K562 (cell line): ENCODE data around the gene KCTD21. TPM values are rescaled to one million over a fixed set of nuclear protein-coding genes. Genes with fewer than 3 reads are reported as not detected.
A peak's percentile ranks its signal among the peaks of the same experiment; 100 is the strongest.

ENCODE experiments used
- ATAC-seq: fragments of 200-7000 bp; cut with Tn5 transposase; 3 replicates; pipeline ENCODE4 v1.9.1; 2020; ENCODE audit warnings: moderate library complexity
- BruUV-seq: library from RNA; stranded (reverse); fragments of 400-500 nt; replicated peaks from 2 replicates; lab custom pipeline; 2021; lab: Mats Ljungman, UMichigan
- CTCF ChIA-PET: fragments of 300-600 bp; formaldehyde crosslinking; extraction: SDS; loops from one replicate; lab custom pipeline; 2021; ENCODE audit warnings: low intra/inter-chr PET ratio; lab: Yijun Ruan, JAX
- POLR2A ChIA-PET: fragments of 300-600, 350-650 bp; sonication (Branson Sonifier 250); formaldehyde crosslinking; extraction: SDS; loops from one replicate; lab custom pipeline; 2021; ENCODE audit warnings: antibody characterized with exemption, inconsistent platforms; lab: Yijun Ruan, JAX
- DNase-seq, 4 experiments: peaks; one replicate each; pipeline versions ENCODE4 v3.0.0 to v3.0.0-alpha.2; 2011 to 2018; ENCODE audit warnings: low spot score in 3 of 4, mixed read lengths in 3 of 4; ENCODE audit errors: extremely low read depth in 1 of 4
- FAIRE-seq: peaks from 2 replicates; lab custom pipeline; 2011; peaks lifted over from hg19 to GRCh38; lab: Jason Lieb, UNC
- H2AFZ ChIP-seq: 2 replicates; pipeline ENCODE4 v1.6.0; 2011; ENCODE audit warnings: low read depth, low read length, control low read depth, inconsistent platforms
- H3K27ac ChIP-seq: fragments of 200-600 bp; 3 replicates; pipeline ENCODE4 v1.8.0; 2011; ENCODE audit warnings: low read depth, mild to moderate bottlenecking, control low read depth, inconsistent platforms, low read length, moderate library complexity, mixed read lengths; ENCODE audit errors: extremely low read depth
- H3K27me3 ChIP-seq, 2 experiments: fragments of 300-600 bp in 1 of 2; 2 replicates in 1 of 2; 3 replicates in 1 of 2; pipeline versions ENCODE4 v1.6.0 to v1.8.0; 2011; ENCODE audit warnings: inconsistent platforms in 2 of 2, low read length in 2 of 2, mild to moderate bottlenecking in 1 of 2, mixed read lengths in 1 of 2, moderate library complexity in 1 of 2; ENCODE audit not compliant: control insufficient read depth in 2 of 2, insufficient read depth in 2 of 2
- H3K36me3 ChIP-seq: fragments of 300-600 bp; 3 replicates; pipeline ENCODE4 v1.8.0; 2011; ENCODE audit warnings: mild to moderate bottlenecking, low read length, inconsistent platforms; ENCODE audit not compliant: control insufficient read depth, insufficient read depth
- H3K4me1 ChIP-seq, 2 experiments: fragments of 200-600 bp in 1 of 2; replicated peaks in 1 of 2; 2 replicates in 1 of 2; 3 replicates in 1 of 2; pipeline versions ENCODE4 v1.5.1 to v1.8.0; 2011; ENCODE audit warnings: inconsistent platforms in 2 of 2, low read length in 2 of 2, mild to moderate bottlenecking in 1 of 2, mixed read lengths in 1 of 2, moderate library complexity in 1 of 2; ENCODE audit not compliant: control insufficient read depth in 2 of 2, insufficient read depth in 2 of 2
- H3K4me2 ChIP-seq: 2 replicates; pipeline ENCODE4 v1.6.1; 2011; ENCODE audit warnings: low read length, control low read depth, inconsistent platforms, mixed read lengths; ENCODE audit not compliant: insufficient read depth
- H3K4me3 ChIP-seq: fragments of 200-600 bp; sonication (generic), shearing (Covaris generic); 2 replicates; pipeline ENCODE4 v1.5.1; 2016; ENCODE audit warnings: control low read depth, inconsistent platforms
- H3K79me2 ChIP-seq: fragments of 200-600 bp; 3 replicates; pipeline ENCODE4 v1.8.0; 2011; ENCODE audit warnings: low read length, inconsistent platforms; ENCODE audit not compliant: control insufficient read depth, insufficient read depth
- H3K9ac ChIP-seq, 2 experiments: 2 replicates each; pipeline versions ENCODE4 v1.6.0 to v1.6.1; 2011; ENCODE audit warnings: low read depth in 2 of 2, low read length in 2 of 2, control low read depth in 1 of 2, inconsistent platforms in 1 of 2, mild to moderate bottlenecking in 1 of 2, mixed read lengths in 1 of 2; ENCODE audit not compliant: insufficient read depth in 1 of 2
- H3K9me1 ChIP-seq: one replicate; pipeline ENCODE4 v1.6.0; 2011; ENCODE audit warnings: inconsistent platforms, mild to moderate bottlenecking, low read length, moderate library complexity; ENCODE audit not compliant: control insufficient read depth, insufficient read depth
- H3K9me3 ChIP-seq: replicated peaks from 2 replicates; pipeline ENCODE4 v1.5.1; 2011; ENCODE audit warnings: low read depth, low read length, inconsistent platforms; ENCODE audit not compliant: control insufficient read depth, insufficient read depth
- H4K20me1 ChIP-seq: replicated peaks from 2 replicates; pipeline ENCODE4 v1.6.1; 2011; ENCODE audit warnings: low read length, inconsistent platforms, mixed read lengths; ENCODE audit not compliant: control insufficient read depth, insufficient read depth
- NR2C2 ChIP-seq, 2 experiments: fragments of 200-800 bp in 1 of 2; sonication (Bioruptor generic) in 1 of 2; sonication (generic) in 1 of 2; formaldehyde crosslinking in 1 of 2; IDR thresholded peaks; 2 replicates each; pipeline versions ENCODE4 v1.6.1 to v1.8.0; 2016 to 2022; ENCODE audit warnings: mild to moderate bottlenecking in 1 of 2, missing compliant biosample characterization in 1 of 2, missing genetic modification characterization in 1 of 2, missing genetic modification reagents in 1 of 2
- RAD21 ChIP-seq, 2 experiments: fragments of 250-450 bp in 1 of 2; fragments of 450-650 bp in 1 of 2; sonication (Bioruptor Pico) in 1 of 2; formaldehyde crosslinking in 1 of 2; IDR thresholded peaks in 1 of 2; conservative IDR thresholded peaks in 1 of 2; 2 replicates each; pipeline versions ENCODE4 v1.4.0 to v1.8.0; 2020 to 2022; ENCODE audit warnings: mild to moderate bottlenecking in 2 of 2, moderate library complexity in 1 of 2
- ZNF324 ChIP-seq: fragments of 250-450 bp; sonication (Bioruptor Pico); IDR thresholded peaks from 2 replicates; pipeline ENCODE4 v1.4.0; 2020; ENCODE audit warnings: mild to moderate bottlenecking
- WGBS: fragments of 100-300 bp; shearing (Covaris generic); methylation state at CpG from one replicate; pipeline ENCODE4 v1.1.6; 2016; ENCODE audit warnings: low coverage, mixed read lengths; ENCODE audit not compliant: insufficient coverage; ENCODE audit errors: missing lambda C conversion rate; 5-methylcytosine and 5-hydroxymethylcytosine counted together
- in situ Hi-C: fragments of 300-500 bp; cut with MboI; formaldehyde crosslinking; loops from 4 replicates; pipeline ENCODE4 v1.15.0; 2018; ENCODE audit warnings: inconsistent platforms, mixed read lengths
- intact Hi-C: fragments of 100-400 bp; cut with micrococcal nuclease; formaldehyde crosslinking; loops from 2 replicates; pipeline ENCODE4 v1.14.2; 2022
- polyA plus RNA-seq, 8 experiments: library from polyadenylated mRNA; depleted of rRNA in 4 of 8; stranded (reverse) in 5 of 8; unstranded in 3 of 8; fragments of >200 nt; fragmentation: Nextera tagmentation in 2 of 8; fragmentation: Illumina TruSeq in 1 of 8; extraction: Ambion mirVana in 2 of 8; extraction: Trizol in 1 of 8; gene quantifications; 2 replicates each; pipeline versions ENCODE4 v1.2.1 to v1.2.3, GENCODE V29; 2011 to 2014; ENCODE audit warnings: inconsistent platforms in 1 of 8, missing spikeins in 1 of 8
- total RNA-seq, 7 experiments: library from RNA; depleted of rRNA in 6 of 7; stranded (reverse); fragments of >200 nt in 6 of 7; fragmentation: Illumina TruSeq in 2 of 7; extraction: Trizol in 2 of 7; gene quantifications; 2 replicates each; pipeline versions ENCODE4 v1.2.1 to v1.2.3, GENCODE V29; 2011 to 2021; ENCODE audit warnings: low replicate concordance in 1 of 7
- TF ChIP-seq, protein P1 (sequence below), 3 experiments: IDR thresholded peaks in 2 of 3; conservative IDR thresholded peaks in 1 of 3; 2 replicates each; pipeline ENCODE4 v1.5.1; 2011 to 2012; ENCODE audit warnings: low read length in 3 of 3, mild to moderate bottlenecking in 3 of 3, control low read depth in 2 of 3, improper control_type of control experiment in 1 of 3, inconsistent platforms in 1 of 3, low read depth in 1 of 3, mixed read lengths in 1 of 3, moderate library complexity in 1 of 3; ENCODE audit not compliant: insufficient read depth in 2 of 3

The KCTD21 gene
- total and polyA plus RNA-seq, 9 of the 15 experiments (the other 6 are each of a cell fraction or from before 2014, with no cell fraction given): 0.34 to 5.4 (median 1.9) TPM

DNA sequence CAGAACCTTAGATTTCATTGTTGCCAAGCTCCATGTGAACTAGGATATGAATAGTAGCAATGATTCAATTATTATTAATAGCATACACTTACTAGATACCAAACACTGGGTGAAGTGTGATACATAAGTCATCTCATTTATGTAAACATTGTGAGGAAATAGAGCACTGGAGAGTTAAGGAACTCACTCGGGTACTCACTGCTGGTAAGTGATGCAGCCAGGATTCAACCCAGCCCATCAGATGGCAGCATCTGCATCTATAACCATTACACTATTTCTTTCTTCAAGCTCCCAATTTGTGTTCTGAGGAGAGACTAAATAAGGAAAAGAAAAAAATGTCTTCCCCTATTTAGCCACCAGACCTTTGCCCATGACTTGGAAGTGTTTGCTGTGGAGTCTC, 38.8 kb downstream of the KCTD21 start:
- H3K9me1 ChIP-seq: no peaks in the 10 kb centered on the region
- CTCF ChIA-PET: interaction anchor here (0.6 kb wide), 1 partner anchor 415 kb away, joined by 3 read pairs; no protein-coding TSS in a partner anchor
- no peak overlapping the region for H3K27ac ChIP-seq
- intact Hi-C loops (loop anchor here (5.0 kb wide), 2 partner anchors 38 to 413 kb away; partner anchors contain the start of genes KCTD21 and USP35), in situ Hi-C loops (no loop called here)
- WGBS: 13% methylated on average over 1 of the region's 1 CpG
- DNase-seq (no peak), ATAC-seq (peak; percentile 50; the same call in 2 of the 3 replicates), FAIRE-seq (no peak)
- H3K4me3 ChIP-seq: no peak overlapping the region
- H3K27me3 ChIP-seq: no peaks in the 10 kb centered on the region
- no peaks in the 10 kb centered on the region for H3K9me3 ChIP-seq
- no peak overlapping the region for H3K4me2 ChIP-seq
- TF ChIP-seq, protein P1, sequence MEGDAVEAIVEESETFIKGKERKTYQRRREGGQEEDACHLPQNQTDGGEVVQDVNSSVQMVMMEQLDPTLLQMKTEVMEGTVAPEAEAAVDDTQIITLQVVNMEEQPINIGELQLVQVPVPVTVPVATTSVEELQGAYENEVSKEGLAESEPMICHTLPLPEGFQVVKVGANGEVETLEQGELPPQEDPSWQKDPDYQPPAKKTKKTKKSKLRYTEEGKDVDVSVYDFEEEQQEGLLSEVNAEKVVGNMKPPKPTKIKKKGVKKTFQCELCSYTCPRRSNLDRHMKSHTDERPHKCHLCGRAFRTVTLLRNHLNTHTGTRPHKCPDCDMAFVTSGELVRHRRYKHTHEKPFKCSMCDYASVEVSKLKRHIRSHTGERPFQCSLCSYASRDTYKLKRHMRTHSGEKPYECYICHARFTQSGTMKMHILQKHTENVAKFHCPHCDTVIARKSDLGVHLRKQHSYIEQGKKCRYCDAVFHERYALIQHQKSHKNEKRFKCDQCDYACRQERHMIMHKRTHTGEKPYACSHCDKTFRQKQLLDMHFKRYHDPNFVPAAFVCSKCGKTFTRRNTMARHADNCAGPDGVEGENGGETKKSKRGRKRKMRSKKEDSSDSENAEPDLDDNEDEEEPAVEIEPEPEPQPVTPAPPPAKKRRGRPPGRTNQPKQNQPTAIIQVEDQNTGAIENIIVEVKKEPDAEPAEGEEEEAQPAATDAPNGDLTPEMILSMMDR (IDR thresholded peaks at IDR 0.05 in 2 of 3, conservative IDR thresholded peaks at IDR 0.05 in 1 of 3; ENCODE audit: insufficient read depth in 2 of 3, low read depth in 1 of 3, low read length in 3 of 3): peak in 1 of 3 experiments; percentile 38; a peak in 2 of 6 replicates
- TF ChIP-seq RAD21 (CRISPR knock-in tag; conservative IDR thresholded peaks at IDR 0.05 in 1 of 2, IDR thresholded peaks at IDR 0.05 in 1 of 2): peak in 1 of 2 experiments; percentile 52; a peak in 2 of 4 replicates
- no peak for TF ChIP-seq NR2C2 (CRISPR knock-in tag; IDR thresholded peaks at IDR 0.05)
- TF ChIP-seq NR2C2 (tag; IDR thresholded peaks at IDR 0.05): no peak
- TF ChIP-seq ZNF324 (CRISPR knock-in tag): no peak
- H2AFZ ChIP-seq: no peak overlapping the region
- no TSS peak for BruUV-seq
- H3K4me1 ChIP-seq: no peaks in the 10 kb centered on the region
- H3K9ac ChIP-seq: no peak overlapping the region
- POLR2A ChIA-PET: interaction anchor here (0.6 to 1.5 kb wide), 4 partner anchors 8 to 595 kb away, joined by 3 to 4 read pairs (median 3); partner anchors contain the start of gene ALG8
- H3K79me2 ChIP-seq: no peaks in the 10 kb centered on the region
- no peaks in the 10 kb centered on the region for H3K36me3 ChIP-seq
- H4K20me1 ChIP-seq: no peaks in the 10 kb centered on the region
